HG03108 (cell line): Measurements from ENCODE around the gene PLAU.

Experiments used
- ATAC-seq: cut with Tn5 transposase; IDR thresholded peaks from one replicate; pipeline ENCODE4 v1.9.1; 2021; ENCODE audit warnings: moderate library complexity; ENCODE audit not compliant: unreplicated experiment

The PLAU gene

DNA sequence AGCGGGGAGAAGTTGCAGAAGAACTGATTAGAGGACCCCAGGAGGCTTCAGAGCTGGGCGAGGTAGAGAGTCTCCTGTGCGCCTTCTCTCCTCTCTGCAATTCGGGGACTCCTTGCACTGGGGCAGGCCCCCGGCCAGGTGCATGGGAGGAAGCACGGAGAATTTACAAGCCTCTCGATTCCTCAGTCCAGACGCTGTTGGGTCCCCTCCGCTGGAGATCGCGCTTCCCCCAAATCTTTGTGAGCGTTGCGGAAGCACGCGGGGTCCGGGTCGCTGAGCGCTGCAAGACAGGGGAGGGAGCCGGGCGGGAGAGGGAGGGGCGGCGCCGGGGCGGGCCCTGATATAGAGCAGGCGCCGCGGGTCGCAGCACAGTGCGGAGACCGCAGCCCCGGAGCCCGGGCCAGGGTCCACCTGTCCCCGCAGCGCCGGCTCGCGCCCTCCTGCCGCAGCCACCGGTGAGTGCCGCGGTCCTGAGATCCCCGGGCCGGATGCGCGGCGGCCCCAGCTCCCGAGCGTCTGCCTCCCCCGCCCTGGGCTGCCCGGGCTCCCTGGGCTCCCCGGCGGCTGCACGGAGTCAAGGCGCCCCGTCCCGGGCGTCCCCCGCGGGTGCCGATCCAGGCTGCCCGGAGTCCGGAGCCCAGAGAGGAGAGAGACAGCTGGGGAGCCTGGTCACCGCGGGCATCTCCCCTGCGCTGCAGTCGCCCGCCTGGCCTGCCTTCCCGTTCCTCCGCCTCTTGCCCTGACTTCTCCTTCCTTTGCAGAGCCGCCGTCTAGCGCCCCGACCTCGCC is at the start of gene PLAU:
TSS of gene PLAU (plus strand) at position 369 of the 789 bp plus-strand sequence. CDS start 424 bp downstream, outside the sequence.
- peak; percentile 34 for ATAC-seq

DNA sequence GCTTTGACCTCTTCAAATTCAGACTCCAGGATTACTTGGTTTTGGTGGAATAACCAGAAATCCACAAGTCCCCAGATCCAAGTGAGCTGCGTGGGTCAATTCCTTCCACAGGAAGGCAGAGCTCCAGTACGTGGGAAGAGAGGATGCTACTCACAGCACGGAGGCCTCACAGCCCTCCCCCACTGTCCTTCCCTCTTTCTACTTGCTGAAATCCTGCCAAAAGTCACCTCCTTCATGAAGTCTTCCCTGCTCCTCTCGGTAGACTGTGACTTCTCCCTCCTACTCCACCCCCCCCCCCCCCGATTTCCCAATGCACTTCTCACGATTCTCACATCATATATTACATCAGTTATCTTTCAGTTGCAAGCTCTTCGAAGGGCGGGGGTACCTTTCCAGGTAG is 48.9 kb upstream of the PLAU start:
- no peak for ATAC-seq

DNA sequence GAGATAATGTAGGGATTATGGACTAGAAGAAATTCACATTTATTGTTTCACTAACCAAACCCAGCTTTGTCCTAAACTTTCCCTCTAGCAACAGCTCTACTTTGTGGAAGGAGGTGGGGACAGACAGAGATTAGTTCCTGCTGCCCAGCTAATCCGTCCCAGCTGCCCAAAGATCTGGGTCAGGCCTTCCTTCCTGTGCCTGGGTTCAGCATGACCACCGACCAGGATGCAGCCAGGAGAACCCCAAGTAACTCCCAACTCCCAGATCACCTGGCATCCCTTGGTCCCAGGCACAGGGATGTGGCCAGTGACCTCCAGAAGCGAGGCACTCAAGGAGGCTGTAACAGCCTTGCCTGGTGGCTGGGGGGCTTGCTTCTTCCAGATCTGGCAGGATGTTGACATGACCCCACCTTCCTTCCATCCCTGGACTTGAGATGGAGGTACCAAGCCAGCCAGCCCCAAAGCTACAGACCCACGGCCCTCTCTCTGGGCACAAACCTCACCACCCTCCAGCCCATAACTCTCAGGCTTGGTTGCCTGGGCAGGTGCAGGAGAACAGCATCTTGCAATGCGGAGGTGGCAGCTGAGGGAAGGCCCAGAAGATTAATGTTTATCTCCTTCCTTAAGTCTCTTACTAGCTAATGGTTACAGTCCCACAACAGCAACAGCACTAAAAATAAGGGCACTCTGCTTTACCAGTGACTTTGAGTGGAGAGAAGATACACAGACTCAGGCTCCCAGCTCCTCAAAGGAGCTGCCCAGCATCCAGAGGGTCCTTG is 47.7 kb upstream of the PLAU start:
- ATAC-seq = no peak

DNA sequence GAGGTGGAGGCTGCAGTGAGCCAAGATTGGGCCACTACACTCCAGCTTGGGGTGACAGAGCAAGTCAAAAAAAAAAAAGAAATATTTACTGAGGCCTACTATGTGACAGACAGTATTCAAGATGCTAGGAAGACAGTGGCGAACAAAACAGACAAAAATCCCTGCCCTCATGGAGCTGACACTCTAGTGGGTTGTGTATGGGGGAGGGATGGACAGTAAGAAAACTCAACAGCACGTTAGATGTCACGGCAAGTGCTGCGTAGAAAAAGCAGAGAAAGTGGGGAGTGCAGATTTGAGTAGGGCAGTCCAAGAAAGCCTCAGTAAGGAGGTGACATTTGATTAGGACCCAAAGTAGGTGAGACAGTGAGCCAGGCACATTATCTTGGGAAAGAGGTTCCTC is 46.7 kb upstream of the PLAU start:
- ATAC-seq = no peak

DNA sequence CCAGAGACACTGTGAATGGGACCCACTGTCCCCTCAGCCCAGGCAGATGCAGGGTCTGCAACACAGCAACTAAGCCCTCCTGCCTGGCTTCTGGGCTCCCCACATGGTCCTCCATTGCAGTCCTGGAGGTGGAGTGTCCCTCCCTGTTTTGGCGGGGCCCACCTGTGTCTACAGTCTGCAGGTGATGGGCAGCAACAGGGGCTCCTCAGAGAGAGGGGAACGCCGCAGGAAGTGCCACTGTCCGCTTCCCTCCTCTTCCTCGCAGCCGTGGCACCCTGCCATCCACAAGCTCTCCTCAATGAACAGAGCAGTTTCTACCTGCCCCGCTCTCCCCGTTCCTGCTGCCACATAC is 45.8 kb upstream of the PLAU start:
- ATAC-seq = peak; percentile 4

DNA sequence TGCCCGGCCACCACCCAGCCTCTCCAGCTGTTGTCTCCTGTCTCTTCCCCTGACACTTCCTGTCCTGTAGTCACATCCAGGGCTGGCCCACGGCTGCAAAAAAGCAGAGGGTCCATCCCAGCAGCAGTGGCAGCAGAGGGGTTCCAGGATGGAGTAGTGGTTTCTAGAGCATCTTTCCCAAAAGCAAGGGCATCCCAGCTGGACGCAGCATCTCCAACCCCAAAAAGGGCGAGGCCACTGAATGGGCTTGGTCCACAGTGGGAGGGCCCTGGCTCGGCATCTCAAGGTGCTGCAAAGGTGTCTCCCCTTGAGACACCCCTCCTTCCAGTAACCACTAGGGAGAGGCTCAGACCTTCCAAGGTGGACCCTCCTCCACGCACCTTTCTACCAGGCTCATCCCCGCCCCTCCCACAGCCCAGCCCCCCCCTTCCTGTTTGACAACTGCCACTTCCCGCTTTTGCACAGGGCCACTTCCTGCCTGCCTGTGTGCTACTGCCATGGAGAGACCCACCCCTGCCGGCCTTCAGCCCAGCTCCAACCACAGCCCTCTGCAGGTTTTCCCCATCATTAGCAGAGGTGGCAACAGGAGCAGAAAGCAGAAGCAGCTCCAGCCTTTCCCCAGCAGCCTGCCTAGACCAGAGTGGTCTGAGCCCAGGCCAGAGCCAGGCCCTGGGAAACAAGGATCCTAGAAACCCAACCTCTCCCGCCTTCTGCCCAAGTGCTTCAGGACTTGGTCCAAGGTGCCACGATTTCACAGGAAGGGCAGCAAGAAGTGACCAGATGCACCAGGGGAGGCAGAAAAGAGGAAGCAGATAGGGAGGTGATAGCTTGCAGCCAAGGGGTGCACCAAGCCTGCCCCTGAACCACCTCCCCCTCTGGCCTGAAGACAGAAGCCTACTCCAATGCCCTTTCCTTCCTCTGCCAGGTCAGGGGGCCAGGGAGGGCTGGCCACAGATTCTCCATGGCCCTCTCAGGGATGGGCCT is 45.2 kb upstream of the PLAU start:
- ATAC-seq = peak; percentile 79

DNA sequence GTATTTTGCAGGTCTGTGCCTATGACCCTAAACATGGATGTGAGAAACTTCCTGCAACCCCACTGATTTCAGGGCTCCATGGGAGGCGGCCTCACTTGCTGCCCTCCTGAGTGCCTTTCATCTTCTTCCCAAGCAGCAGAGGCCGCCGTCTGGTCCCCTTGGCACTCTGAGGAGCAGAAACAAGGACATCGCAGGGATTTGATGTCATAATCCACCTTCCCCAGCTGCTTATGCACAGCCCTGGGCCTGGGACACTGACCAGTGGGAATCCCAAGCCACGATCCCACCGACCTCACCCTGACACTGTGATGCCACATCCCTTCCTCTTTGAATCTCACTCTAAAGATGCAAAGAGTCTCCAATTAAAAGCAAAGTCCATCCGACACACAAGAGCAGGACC is 44.3 kb upstream of the PLAU start:
- no peak for ATAC-seq

DNA sequence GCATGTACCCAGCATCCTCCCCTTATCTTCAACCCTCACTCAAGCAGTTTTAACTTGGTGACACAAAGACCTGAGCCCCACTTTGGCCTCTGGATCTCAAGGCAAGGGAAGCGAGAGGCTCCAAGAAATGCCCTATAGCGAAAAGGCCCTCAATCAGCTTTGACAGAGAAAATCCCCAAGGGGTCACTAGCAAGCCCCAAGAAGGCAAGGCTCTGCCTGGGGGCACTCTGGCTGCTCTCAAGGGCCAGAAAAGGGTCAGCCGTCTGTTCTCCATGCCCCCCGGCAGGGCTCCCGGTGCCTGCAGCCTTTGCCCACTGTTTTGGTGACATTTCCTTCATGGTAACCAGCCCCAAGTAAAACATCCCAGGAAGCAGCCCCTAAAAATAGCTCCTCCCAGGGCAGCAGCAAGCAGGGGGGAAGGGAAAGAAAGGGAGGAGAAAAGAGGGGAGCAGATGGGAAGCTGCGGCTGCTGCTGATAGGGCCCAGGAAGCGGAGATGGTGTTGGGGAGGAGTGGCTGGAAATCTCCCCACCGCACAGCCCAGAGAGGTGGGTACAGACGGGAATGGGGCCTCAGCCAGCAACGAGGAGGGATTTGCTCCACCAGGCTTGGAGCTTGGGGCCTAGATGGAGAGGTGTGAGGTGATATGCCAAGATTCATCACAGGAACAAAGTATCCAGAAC is 43.7 kb upstream of the PLAU start:
- ATAC-seq = no peak

DNA sequence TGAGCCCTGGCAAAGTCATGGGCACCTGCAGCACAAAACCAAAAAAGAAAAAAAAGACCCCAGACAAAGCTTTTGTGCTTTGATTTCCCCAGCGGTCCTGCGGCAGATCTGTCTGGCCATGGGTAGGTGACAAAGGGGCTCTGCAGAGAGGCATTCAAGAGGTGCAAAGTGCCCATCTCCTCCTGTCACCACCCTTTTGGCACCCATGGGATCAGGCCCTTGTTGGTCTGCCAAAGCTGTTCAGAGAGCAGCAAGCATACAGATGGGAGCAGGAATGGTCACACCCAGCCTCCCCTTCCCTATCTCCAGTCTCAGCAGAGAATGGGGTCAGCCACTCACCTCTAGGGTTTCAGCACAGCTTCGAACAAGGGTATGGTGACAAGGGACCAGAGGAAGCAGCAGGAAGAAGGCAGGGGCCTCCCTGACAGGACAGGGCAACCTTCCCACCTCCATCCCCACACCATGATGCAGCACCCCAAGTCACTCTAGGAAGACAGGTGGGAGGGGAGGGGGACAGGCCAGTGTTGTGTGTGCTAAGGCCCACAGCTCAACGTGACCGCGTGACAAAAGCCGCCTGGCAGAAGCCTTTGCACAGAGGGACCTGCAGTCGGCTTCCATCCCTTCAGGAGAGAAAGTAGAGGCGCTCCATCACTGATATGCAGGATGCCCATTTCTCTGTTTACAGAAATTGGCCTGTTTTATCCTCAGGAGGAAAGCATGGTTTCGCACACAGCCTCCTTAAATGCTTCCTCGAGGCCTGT is 42.9 kb upstream of the PLAU start:
- ATAC-seq = no peak

DNA sequence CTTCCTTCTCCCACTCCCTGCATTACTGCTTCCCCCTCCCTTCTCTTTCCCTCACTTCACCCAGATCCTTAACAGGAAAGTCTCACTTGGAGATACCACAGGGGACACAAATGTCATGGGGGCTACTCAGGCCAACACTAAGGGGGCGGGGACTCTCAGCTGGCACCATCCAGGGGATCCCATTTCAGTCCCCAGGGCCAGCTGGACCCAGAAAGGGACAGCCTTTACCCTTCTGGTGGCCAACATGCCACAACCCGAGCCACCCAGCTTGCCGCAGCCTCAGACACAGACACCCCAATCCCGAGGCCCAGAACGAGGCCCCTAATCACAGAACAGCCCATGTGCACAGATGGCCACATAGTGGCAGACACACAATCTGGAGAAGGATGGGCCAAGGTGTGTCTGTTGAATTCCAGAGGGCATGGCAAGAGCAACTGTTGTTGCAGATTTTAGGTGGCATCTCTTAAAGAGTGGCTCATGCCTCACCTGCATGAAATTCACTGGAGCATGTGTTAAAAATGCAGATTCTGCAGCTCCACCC is 42.2 kb upstream of the PLAU start:
- no peak for ATAC-seq

DNA sequence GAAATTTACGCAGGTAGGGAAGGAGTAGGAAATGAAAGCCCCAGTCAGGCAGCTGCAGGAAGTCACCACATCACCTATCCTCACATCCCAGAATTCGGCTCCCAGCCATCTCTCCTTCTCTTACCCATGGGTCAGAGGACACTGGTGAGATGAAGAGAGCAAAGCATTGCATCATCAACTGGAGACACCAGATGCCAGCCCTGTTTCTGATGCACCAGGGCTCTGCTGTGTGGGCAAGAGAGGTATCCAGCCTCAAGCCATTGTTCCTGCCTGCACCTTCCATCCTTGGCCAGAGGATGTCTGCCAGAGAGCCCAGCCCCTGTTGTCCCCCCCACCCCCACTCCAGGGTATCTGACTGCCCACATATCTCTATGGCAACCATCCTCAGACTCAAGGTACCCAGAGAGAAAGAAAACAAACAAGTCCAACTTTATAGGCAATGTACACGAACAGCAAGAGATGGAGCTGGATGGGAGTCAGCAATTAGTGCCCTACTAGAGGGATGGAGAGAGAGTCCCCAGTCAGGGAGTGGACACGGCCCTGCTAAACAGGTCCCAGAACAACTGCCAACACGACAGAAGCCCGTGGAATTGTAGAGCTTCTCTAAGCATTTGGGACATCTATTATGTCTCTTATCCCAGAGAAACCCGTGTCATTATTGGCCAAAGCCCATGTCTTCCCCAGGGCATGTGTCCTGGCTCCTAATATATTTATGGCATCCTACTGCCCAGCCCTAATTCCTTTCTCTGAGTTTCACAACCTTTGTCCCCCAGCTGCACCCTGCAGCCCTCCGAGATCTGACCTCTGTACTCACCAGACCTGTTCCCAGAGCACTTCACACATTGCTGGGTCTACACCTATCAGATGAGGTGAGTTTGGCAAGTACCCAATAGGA is 39.4 kb upstream of the PLAU start:
- ATAC-seq = no peak

DNA sequence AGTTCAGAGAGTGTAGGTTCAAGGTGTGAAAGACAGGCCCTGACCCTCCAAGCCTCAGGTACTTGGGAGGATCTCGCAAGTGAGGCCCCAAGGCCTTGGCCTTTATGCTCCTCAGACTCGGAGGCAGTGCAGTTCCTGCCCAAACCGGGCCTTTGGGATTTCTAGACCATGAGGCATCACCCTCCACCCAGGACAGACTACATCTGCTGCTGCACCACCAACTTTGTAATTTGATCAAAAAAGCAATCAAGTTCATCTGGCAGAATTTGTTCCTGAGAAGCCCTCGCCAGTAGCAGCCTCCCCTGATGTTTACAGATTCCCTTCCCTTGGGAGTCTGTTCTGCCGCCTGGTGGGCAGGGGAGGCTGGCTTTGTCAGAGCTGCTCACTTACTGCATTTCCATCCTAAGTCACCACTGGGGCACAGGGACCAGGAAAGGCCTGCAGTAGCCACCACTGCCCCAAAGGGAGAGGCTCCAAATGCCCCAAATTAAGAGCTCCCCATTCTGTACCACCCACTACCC is 38.7 kb upstream of the PLAU start:
- no peak for ATAC-seq

DNA sequence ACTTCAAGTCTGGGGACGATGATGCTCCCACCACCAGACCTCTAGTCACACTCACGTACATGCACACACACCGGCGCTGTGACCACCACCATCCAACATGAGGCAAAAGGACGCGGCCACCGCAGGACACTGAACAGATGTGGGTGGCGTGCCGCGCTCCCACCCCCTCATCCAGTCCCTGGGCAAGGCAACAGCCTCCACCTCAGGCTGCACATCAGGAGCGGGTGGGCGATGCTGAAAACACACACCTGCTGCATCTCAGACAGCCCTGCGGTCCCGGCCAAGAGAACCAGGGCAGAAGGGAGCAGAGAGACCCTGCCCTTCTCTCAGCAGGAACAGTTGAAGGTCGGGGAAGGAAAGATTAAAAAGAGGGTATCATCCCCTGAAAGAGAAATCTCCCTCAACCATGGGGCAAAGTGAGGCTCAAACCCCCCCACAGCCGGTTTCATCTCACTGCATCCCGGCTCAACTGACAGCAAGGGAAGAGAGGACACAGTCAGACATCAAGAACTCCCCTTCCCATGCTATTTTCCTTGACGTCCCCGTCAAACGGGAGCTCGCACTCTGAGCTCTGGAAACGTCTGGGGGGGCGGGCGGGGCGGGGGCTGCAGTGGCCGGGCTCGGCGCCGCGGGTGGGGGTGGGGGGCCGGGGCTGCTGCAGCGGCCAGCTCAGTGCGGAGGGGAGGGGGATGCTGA is 37.6 kb upstream of the PLAU start:
- ATAC-seq = no peak

DNA sequence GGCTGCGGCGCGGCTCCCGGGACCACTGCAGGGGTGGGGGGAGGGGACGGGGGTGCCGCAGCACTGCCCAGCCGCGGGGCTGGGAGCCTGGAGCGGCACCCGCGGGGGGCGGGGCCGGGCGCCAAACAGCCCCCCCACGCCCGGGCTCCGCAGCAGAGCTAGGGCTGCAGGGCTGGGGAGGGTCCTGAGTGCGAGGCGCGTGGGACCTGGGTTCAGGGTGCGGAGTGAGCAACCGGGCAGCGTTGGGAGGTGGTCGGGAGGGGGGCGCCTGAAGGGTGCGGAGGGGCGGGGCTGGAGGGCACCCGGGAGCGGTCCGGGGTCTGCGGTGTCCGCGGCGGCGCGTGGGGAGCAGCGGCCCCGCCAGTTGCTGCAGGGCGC is 37.1 kb upstream of the PLAU start:
- ATAC-seq = no peak

DNA sequence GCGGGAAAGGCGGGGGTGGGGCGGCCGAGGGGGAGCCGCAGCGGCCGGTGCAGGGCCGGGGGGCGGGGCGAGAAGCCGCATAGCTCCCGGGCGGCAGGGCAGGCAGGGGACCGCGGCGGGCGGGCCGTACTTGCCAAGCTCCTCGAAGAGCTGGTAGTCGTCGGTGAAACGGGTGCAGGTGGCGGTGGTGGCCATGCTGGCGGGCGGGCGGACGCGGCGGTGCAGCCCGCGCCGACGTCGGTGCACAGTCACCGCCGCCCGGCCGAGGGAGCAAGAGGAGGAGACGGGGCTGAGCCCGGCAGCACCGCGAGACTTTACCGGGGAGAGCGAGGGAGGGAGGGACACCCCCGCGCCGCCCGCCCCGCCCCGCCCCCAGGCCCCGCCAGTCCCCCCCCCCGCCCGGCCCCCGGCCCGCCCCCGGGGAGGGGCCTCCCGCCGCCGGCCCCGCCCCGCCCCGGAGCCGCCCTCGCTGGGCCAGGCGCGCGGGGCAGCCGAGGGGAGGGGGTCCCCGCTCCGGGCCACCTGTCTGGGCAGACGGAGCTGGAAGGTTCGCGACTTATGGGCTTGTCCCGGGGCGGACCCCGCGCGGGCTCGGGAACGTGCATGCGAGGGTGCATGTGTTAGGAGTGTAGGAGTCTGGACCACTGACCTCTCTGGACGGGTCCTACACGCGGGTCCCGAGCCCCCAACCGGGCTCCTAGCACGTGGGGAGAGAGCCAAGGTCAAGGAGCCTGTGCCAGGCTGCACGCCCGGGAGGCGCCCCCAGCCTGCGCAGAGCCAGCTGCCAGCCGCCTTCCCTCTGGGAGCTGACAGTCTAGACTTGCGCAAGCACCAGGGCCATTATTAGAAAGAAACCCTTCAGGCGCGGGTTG is 36.4 kb upstream of the PLAU start, which contains the start of gene CAMK2G:
TSS of gene CAMK2G (minus strand) at position 289 of the 872 bp plus-strand sequence. CDS start at position 195, 94 bp downstream.
- peak; percentile 83 for ATAC-seq

DNA sequence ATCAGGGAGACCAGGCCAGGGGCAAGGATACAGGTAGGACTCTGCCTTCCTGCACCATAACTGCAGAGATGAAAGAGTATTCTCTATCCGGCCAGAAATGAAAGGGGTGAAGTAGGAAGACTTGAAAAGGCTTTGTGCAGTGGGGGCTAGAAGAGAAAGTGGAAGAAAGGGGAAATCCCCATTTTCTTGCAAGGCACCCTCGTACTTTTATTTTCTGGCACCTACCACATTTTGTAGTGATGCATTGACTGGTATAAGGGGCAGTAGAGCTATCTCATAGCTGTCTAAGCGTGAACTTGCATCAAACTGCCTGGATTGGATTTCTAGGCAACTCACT is 35.8 kb upstream of the PLAU start:
- ATAC-seq = peak; percentile 8

DNA sequence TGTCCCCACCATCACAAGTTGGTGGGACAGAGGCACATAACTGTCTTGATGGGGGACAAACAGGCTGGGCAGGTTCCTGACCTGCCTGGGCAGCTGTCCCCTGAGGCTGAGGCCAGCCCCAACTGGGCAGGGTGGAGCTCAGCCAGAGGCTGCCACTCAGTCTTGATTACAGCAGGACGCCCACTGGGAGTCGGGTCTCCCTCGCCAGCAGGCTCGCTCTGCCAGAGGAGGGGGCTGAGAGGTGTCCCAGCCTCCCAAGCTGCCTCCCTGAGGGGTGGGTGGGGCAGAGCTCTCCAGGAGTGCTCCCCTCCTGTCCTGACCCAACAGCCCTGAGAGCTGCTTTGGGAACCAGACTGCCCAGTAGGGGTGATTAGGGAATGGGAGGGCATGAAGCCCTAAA is 34.8 kb upstream of the PLAU start:
- no peak for ATAC-seq
